GM10248 (cell line): ENCODE measurements around the gene INO80B.

Source experiments
- CTCF ChIA-PET: fragments of 300-600 bp; sonication (Branson Sonifier 250); formaldehyde crosslinking; extraction: SDS; loops from one replicate; lab custom pipeline; 2021; ENCODE audit warnings: antibody characterized with exemption; lab: Yijun Ruan, JAX
- POLR2A ChIA-PET: fragments of 350-650 bp; sonication (Branson Sonifier 250); formaldehyde crosslinking; extraction: SDS; loops from one replicate; lab custom pipeline; 2020; ENCODE audit warnings: antibody characterized with exemption; lab: Yijun Ruan, JAX
- DNase-seq: peaks from one replicate; pipeline ENCODE4 v3.0.0; 2012; ENCODE audit errors: extremely low spot score
- TF ChIP-seq, protein P1 (sequence below): IDR thresholded peaks from 2 replicates; pipeline ENCODE4 v1.5.1; 2012; ENCODE audit warnings: mild to moderate bottlenecking, low read depth; ENCODE audit errors: extremely low read depth, missing control alignments, control extremely low read depth

The INO80B gene

DNA sequence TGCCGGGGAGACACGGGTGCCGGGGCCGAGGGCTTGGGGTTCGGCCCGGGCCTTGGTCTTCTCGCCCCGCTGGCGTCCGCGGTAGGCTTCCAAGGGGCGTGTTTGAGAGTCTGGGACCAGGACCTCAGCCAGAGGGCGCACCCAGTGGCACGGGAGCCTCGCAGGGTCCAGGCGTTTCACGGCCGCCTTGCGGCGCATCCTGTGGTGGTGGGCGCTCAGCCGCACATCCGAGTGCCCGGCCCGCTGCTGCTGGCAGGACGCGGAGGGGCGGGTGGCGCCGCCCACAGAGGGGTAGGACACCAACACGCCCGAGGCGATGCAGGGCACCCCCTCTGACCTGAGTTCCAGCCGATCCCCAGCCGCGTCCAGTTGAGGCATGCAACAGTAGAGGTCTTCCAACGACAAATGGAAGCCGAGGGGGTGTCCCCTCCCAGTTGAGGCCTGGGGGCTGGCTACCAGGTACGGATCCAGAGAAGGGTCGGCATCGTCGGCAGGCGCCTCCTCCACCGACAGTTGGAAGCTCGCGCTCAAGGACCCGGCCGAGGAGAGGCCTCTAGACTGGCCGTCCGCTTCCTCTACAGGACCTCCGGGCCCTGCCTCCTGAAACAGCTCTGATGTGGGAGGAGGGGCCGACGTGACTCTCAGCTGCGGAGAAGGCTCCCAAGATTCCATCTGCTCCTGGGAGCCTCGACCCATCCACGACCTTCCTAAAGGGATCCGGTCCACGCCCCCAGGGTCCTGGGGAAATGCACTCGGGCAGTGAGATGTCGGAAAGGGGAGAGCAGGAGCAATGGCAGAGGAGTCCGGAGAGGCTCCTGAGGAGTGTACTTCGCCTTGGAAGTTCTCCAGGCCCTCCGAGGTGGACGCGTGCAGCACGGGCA, 39.8 kb upstream of the INO80B start:
- TF ChIP-seq, protein P1, sequence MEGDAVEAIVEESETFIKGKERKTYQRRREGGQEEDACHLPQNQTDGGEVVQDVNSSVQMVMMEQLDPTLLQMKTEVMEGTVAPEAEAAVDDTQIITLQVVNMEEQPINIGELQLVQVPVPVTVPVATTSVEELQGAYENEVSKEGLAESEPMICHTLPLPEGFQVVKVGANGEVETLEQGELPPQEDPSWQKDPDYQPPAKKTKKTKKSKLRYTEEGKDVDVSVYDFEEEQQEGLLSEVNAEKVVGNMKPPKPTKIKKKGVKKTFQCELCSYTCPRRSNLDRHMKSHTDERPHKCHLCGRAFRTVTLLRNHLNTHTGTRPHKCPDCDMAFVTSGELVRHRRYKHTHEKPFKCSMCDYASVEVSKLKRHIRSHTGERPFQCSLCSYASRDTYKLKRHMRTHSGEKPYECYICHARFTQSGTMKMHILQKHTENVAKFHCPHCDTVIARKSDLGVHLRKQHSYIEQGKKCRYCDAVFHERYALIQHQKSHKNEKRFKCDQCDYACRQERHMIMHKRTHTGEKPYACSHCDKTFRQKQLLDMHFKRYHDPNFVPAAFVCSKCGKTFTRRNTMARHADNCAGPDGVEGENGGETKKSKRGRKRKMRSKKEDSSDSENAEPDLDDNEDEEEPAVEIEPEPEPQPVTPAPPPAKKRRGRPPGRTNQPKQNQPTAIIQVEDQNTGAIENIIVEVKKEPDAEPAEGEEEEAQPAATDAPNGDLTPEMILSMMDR = peak; percentile 23

DNA sequence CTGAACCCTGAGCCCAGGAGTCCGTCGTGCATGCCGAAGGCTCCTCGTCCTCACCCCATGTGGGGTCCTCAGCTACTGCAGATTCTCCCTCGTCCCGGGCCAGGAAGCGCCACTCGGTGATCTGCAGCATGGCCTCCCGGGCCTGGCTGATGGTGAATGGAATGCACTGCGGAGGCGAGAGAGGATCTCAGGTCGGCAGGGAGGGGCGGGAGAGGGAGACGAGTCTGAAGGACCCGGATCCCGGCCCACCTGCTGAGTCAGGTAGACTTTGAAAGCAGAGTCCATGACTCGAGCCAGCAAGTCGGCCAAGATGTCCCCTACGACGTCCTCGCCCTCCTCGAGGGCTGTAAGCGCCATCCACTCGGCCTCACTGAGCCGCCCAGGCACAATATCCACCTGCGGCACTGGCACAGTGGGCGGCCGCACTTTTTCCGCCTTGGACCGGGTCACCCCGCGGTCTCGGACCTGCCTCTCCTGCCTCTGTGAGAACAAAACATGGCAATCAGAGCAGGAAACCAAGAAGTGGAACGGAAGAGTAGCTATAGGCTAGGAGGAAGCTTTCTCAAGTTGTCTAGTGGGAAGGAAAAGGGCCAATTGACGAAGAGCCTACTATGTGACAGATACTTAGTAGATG, 39.0 kb upstream of the INO80B start:
- POLR2A ChIA-PET = interaction anchor here (0.6 kb wide), 1 partner anchor 10 kb away, joined by 3 read pairs; no protein-coding TSS in a partner anchor
- no peak for DNase-seq
- TF ChIP-seq, protein P1 = no peak
- CTCF ChIA-PET = interaction anchor here (2.4 to 3.6 kb wide), 3 partner anchors 10 to 24 kb away, joined by 6 to 22 read pairs (median 7); no protein-coding TSS in a partner anchor

More for the DNA sequence above, 39.8 kb upstream of the INO80B start:
- DNase-seq = peak; percentile 51
- ChIA-PET CTCF (interaction anchor here (2.4 to 3.6 kb wide), 3 partner anchors 9 to 23 kb away, joined by 6 to 22 read pairs (median 7); no protein-coding TSS in a partner anchor), POLR2A (interaction anchor here (0.6 kb wide), 1 partner anchor 9 kb away, joined by 3 read pairs; no protein-coding TSS in a partner anchor)

DNA sequence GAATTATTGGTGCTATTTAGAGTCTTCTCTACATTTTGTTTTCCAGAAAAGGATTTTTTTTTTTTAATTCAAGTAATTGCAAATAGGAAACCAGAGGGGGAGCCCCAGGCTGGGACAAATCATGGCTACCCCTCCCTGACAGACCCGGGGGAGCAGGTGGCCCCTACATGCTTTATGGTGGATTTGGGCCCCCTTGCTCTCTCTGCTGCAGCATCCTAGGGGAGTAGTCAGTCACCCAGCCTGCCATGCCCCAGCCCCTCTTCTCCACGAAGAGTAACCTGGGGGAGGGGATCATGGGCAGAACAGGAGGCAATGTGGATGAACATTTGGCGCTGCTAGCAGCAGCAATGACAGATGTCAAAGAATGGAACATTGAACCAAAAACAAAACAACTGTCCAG, 38.1 kb upstream of the INO80B start:
- CTCF ChIA-PET = interaction anchor here (1.6 to 2.7 kb wide), 3 partner anchors 11 to 25 kb away, joined by 5 to 7 read pairs (median 6); no protein-coding TSS in a partner anchor
- DNase-seq = no peak
- TF ChIP-seq, protein P1 = no peak
- POLR2A ChIA-PET = no interaction called here

DNA sequence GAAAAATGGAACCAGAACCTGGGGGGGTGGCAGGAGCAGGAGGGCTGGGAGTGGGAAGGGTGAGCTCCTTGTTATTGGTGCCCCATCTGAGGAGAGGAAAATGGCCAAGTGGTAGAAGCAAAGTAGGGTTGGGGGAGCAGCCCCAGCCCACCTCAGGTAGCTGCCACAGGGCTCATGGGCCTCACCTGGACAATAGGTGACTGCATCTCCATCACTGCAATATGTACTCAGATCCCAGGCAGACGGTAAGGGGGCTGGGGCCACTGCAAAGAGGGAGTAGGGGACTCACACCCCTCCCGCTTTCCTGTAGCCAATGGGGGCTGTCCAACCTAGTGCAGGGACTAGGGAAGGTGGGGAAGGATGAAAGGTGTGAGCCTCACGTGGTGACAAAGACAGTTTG, 37.7 kb upstream of the INO80B start:
- ChIA-PET POLR2A (no interaction called here), CTCF (interaction anchor here (1.6 kb wide), 1 partner anchor 11 kb away, joined by 5 read pairs; no protein-coding TSS in a partner anchor)
- no peak for DNase-seq
- TF ChIP-seq, protein P1 = no peak

DNA sequence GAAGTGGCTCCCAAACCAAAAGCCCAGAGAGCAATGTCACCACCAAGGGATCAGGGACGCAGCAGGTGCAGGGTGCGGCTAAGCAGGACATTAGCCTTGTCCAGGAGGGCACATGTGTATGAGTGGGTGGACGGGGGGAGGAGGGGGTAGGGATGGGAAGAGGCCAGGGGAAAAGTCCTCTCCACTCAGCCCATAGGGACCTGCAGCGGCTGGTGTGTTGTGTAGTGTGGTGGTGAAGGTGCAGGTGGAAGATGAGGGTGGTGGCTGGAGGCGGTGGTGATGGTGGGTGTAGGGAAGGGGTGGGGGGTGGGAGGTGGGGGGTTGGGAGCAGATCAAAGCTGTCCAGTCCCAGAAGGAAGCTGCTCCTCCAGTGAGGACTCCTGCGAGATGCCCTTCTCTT, 37.1 kb upstream of the INO80B start:
- ChIA-PET POLR2A (interaction anchor here (0.6 kb wide), 1 partner anchor 12 kb away, joined by 4 read pairs; no protein-coding TSS in a partner anchor), CTCF (interaction anchor here (1.1 to 1.6 kb wide), 3 partner anchors 10 to 167 kb away, joined by 3 to 5 read pairs (median 3); no protein-coding TSS in a partner anchor)
- TF ChIP-seq, protein P1 = no peak
- no peak for DNase-seq

DNA sequence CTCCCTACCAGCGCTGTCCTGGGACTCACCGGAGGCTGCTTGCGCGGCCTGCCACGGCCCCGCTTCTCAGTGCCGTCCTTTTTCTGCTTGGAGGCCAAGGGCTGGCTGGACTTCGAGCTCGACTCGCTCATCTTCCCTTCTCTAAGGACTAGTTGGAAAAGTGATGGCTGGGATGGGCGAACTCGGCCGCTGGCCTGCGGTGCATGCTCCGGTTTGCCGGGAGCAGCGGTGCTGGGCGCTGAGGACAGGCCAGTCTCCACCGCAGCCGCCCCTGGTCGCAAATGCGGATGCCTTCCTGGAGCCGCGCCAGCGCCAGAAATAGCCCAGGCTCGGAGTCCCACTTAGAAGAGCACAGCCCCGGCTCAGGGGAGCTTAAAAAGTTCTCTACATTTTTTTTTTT, 36.6 kb upstream of the INO80B start:
- ChIA-PET CTCF (interaction anchor here (1.0 to 1.6 kb wide), 6 partner anchors 11 to 167 kb away, joined by 3 to 5 read pairs (median 3); no protein-coding TSS in a partner anchor), POLR2A (interaction anchor here (0.6 to 1.5 kb wide), 2 partner anchors 13 to 40 kb away, joined by 3 to 4 read pairs; partner anchors contain the start of gene WBP1)
- DNase-seq = no peak
- TF ChIP-seq, protein P1 = no peak
